Inflammatory macrophage treated with lipopolysaccharide for 4 hours (primary cell): ENCODE data around the gene ERCC6.

Experiments used
- DNase-seq: peaks from one replicate; pipeline ENCODE4 v3.0.0-alpha.2; 2020

Gene ERCC6

DNA sequence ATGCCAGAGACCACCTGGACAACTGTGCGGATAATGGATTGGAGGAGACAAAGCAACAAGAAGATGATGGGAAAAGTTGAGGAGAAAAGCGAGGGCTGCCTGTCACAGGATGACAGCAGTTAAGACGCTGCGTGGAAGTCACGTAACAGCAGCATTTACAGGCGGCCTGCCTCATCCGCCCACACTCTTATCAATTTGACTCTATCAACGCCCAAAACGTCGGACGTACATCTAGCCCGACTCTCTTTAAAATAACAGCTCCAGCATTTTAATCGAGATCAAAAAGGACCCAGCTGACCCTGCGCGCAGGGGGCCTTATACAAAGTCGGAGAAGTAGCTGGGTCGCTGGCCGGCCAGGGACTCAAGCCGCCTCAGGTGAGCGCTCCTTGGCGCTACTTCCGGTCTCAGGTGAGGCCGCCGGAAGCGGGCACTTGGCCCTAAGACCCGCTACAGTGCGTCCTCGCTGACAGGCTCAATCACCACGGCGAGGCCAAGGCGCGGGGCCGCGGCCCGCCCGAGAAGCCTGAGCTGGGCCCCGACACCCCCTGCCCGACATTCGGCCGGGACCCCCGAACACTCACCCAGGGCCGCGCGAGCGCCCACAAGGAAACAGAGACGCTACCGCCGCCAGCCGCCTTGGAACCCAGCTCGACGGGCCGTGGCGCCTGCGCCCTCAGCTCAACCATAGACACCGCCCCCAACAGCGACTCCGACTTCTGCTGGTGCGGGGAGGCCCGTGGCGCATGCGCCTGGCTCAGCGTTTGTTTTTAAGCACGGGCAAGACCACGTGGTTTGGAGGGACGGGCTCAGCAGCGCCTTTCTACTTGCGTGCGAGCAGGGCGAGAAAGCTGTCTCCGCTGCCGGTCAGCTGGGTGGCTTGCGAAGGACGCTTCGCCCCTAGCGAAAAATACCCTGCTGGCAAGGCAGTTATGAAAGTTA, at the start of gene ERCC6:
TSS of gene ERCC6 (minus strand) at position 741 of the 939 bp plus-strand sequence.
- DNase-seq, result peak; percentile 99

GRCh38 chr10:49587981-49588380, 49.1 kb upstream of the ERCC6 start:
- no peak for DNase-seq

- DNase-seq, result no peak
Measured at GRCh38 chr10:49585387-49585786, 46.5 kb upstream of the ERCC6 start.

DNA sequence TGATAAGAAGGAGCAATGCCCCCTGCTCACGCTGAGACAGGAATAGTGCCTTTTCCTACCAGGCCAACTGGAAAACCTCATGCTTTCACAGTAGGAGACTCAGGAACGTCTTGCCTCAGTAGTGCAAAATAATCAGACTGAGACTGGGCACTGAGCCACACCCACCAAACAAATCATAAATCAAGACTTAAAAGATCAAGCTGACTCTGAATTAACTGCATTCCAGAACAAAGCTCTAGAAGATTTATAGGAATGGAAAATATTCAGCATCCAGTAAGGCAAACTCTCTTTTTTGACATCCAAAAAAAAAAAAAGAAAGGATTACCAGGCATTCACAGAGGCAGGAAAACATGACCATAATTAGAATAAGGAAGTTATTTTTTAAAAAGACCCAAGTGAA, 40.7 kb upstream of the ERCC6 start:
- no peak for DNase-seq

GRCh38 chr10:49578392-49578791, 39.5 kb upstream of the ERCC6 start:
- no peak for DNase-seq

DNA sequence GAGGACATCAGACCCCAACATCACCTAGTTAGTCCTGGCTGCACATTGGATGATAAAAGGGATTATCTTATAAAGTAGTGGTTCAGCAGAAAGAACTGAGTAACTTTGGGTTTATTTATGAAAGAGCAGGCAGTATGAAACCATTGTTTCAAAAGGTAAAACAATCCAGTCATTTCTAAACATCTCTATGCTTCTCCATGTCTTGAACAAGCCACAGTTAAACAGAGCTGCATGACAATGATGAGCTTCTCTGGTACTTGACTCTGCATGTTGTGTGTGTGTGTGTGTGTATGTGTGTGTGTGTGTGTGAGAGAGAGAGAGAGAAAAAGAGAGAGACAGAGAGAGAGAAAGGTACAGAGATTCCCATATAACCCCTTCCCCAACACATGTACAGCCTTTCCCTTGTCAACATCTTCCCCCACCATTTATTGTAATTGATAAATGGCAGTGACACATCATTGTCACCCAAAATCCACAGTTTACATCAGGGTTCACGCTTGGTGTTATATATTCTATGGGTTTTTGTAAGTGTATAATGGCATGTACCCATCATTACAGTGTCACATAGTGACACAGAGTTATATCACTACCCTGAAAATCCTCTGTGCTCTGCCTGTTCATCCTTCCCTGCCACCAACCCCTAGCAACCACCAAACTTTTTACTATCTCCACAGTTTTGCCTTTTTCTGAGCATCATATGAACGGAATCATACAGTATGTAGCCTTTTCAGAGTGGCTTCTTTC, 38.4 kb upstream of the ERCC6 start:
- no peak for DNase-seq

GRCh38 chr10:49575489-49576072, 36.7 kb upstream of the ERCC6 start:
- DNase-seq, result no peak

GRCh38 chr10:49572594-49573114, 33.7 kb upstream of the ERCC6 start:
- no peak for DNase-seq

DNA sequence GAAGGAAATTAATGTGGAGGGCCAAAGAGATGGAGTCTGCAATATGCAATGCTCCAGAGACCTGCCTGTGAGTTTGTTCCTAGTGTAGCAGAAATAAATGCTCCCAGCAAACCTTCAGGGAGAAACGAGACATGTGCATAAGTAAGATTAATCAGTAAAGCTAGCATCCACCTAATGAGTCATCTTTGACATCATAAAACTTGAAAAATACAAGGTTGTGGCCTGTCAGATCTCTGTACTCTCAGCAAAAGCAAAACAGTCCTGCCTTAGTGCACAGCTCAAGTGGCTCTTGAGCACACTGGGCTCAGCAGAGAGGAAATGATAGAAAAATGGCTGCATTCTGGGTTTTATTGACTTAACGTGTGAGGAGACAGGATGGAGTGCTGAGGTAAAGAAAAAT, 32.5 kb upstream of the ERCC6 start:
- DNase-seq, result no peak

- peak; percentile 56 for DNase-seq
Measured at GRCh38 chr10:49569031-49569631, 30.2 kb upstream of the ERCC6 start.

DNA sequence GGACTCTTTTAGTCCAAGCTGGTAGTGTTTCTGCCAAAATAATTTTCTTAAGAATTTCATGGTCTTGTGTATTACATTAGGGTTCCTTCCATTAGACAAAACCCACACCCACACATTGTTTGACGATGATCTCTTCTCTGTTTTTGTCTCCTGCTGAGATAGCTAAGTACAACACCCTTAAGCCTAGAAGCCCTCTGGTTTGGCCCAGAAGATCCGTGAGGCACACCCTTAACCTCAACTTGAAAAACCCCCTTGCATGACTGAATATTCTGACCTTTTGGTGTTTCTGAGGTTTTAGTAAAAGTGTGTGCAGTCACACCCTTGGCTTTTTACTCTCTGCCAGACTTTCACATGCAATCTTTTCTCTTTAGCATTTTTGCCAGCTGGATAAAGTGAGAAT, 29.3 kb upstream of the ERCC6 start:
- DNase-seq, result peak; percentile 4

DNA sequence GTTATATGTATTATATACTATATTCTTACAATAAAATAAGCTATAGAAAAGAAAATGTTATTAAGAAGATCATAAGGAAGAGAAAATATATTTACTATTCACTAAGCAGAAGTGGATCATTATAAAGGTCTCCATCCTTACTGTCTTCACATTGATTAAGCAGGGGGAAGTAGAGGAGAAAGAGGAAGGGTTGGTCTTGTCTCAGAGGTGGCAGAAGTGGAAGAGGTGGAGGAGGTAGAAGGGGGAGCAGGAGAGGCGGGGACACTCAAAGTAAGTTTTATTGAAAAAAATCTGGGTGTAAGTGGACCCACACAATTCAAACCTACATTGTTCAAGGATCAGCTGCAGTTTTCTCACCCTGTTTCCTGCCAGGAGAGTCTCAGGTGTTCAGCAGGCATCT, 28.9 kb upstream of the ERCC6 start:
- DNase-seq, result no peak

GRCh38 chr10:49564461-49565009, 25.6 kb upstream of the ERCC6 start:
- DNase-seq, result no peak

DNA sequence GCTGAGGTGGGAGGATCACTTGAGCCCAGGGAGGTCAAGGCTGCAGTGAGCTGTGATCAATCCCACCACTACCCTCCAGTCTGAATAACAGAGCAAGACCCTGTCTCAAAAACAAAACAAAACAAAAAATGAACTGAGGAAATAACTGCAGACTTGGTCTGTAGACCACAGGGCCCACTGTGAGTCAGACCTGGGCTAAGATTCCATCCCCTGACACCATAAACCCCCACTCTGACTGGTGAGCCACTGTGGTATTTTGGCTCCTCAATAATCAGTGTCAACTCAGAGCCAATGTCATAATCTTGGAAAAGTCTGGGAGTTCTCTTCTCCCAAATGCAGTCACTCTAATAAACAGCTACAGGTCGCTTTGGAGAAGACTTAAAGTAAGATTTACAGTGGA, 24.0 kb upstream of the ERCC6 start:
- no peak for DNase-seq

- DNase-seq, result no peak
Measured at GRCh38 chr10:49560526-49560925, 21.6 kb upstream of the ERCC6 start.

DNA sequence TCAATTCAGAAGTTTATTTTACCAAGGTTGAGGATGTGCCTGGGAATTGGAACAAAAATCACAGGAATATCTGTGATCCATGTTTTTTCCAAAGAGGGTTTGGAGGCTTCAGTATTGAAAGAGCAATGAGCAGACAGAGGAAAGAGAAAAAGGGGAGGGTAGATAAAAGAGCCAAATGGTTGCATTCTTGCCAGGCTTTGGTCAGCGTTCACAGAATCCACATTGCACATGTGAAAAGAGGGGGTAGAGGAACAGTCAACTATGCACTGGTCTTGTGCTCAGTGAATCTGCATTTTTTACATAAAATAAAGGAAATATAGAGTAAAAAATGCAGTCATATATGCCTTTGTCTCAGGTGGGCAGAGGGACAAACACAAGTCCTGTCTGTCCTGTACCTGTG, 20.6 kb upstream of the ERCC6 start:
- DNase-seq, result no peak

GRCh38 chr10:49558190-49558589, 19.3 kb upstream of the ERCC6 start:
- no peak for DNase-seq

GRCh38 chr10:49557681-49558080, 18.8 kb upstream of the ERCC6 start:
- no peak for DNase-seq

DNA sequence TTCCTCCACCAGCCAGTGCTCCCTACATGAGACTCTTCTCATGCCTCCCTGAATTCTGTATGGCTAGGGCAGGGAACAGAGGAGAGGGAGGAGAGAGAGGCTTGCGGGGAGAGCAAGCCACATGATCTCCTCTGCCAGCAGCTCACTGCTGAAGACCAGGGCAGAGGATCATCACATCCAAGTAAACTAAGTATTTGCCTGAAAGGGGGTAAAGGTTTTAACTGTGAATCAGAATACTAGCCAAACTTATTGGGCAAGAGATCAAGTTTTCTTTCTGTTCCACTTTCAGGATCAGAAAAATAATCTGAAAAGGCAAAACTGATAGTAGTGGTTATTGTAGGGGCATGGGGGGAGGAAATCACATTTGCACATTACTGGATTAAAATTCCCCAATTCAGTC, 17.8 kb upstream of the ERCC6 start:
- DNase-seq, result peak; percentile 14

GRCh38 chr10:49552277-49552676, 13.4 kb upstream of the ERCC6 start:
- no peak for DNase-seq

DNA sequence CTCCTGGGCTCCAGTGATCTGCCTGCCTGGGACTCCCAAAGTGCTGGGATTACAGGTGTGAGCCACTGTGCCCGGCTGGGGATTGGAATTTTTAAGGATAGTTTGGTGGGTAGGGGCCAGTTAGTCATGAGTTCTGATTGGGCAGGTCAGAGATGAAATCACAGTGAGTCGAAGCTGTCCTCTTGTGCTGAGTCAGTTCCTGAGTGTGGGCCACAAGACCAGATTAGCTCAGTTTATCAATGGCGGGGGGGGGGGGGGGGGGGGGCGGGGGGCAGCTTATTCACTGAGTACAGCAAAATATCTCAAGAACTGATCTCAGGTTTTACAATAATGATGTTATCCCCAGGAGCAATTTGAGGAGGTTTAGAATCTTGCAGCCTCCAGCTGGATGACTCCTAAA, 11.6 kb upstream of the ERCC6 start:
- DNase-seq, result no peak

- no peak for DNase-seq
Measured at GRCh38 chr10:49549640-49550346, 10.9 kb upstream of the ERCC6 start.
